CD4-positive, alpha-beta memory T cell (primary cell): ENCODE data around the gene PRAC1. TPM values are rescaled to one million over a fixed set of nuclear protein-coding genes. Genes with fewer than 3 reads are reported as not detected.

Source experiments
- CTCF ChIA-PET: fragments of 350-600 bp; sonication (Branson Sonifier 250); formaldehyde crosslinking; loops from one replicate; lab custom pipeline; 2021; ENCODE audit warnings: inconsistent platforms; ENCODE audit not compliant: partially characterized antibody; lab: Charles Lee
- POLR2A ChIA-PET: fragments of 350-600 bp; sonication (Branson Sonifier 250); formaldehyde crosslinking; loops from one replicate; lab custom pipeline; 2021; ENCODE audit not compliant: partially characterized antibody; lab: Charles Lee
- DNase-seq, 5 donors: peaks; one replicate each; pipeline versions ENCODE4 v3.0.0 to v3.0.0-alpha.2; 2020 to 2022; ENCODE audit warnings: mixed read lengths in 1 of 5
- H3K27ac ChIP-seq: one replicate; pipeline ENCODE4 v1.7.0; 2013; ENCODE audit warnings: low read depth, low read length
- H3K27me3 ChIP-seq: 2 replicates; pipeline ENCODE4 v1.7.0; 2013; ENCODE audit warnings: mild to moderate bottlenecking, low read length, moderate library complexity; ENCODE audit not compliant: insufficient read depth
- H3K36me3 ChIP-seq: 2 replicates; pipeline ENCODE4 v1.7.0; 2013; ENCODE audit warnings: mild to moderate bottlenecking, low read length, moderate library complexity; ENCODE audit not compliant: insufficient read depth
- H3K4me1 ChIP-seq: 2 replicates; pipeline ENCODE4 v1.7.0; 2013; ENCODE audit warnings: mild to moderate bottlenecking, low read length, moderate library complexity; ENCODE audit not compliant: insufficient read depth
- H3K4me3 ChIP-seq, 2 donors: one replicate each; pipeline ENCODE4 v1.7.0; 2013; ENCODE audit warnings: low read length in 2 of 2, mild to moderate bottlenecking in 1 of 2
- H3K9me3 ChIP-seq, 2 donors: one replicate each; pipeline ENCODE4 v1.7.0; 2013; ENCODE audit warnings: low read length in 2 of 2, control low read depth in 1 of 2; ENCODE audit not compliant: control insufficient read depth in 1 of 2
- H3K27ac Mint-ChIP-seq, 7 donors: one replicate each; pipeline ENCODE4 v1.8.0; 2020 to 2021; ENCODE audit warnings: mixed read lengths in 7 of 7, mild to moderate bottlenecking in 6 of 7, inconsistent platforms in 3 of 7, moderate library complexity in 3 of 7
- H3K27me3 Mint-ChIP-seq, 2 donors: one replicate each; pipeline ENCODE4 v1.8.0; 2020 to 2021; ENCODE audit warnings: mixed read lengths in 2 of 2
- H3K36me3 Mint-ChIP-seq, 2 donors: one replicate each; pipeline ENCODE4 v1.8.0; 2020 to 2021; ENCODE audit warnings: mixed read lengths in 2 of 2, inconsistent platforms in 1 of 2, mild to moderate bottlenecking in 1 of 2
- H3K4me1 Mint-ChIP-seq, 4 donors: one replicate each; pipeline ENCODE4 v1.8.0; 2020 to 2021; ENCODE audit warnings: mixed read lengths in 4 of 4, mild to moderate bottlenecking in 1 of 4
- H3K4me3 Mint-ChIP-seq, 8 donors: one replicate each; pipeline ENCODE4 v1.8.0; 2020 to 2021; ENCODE audit warnings: mixed read lengths in 8 of 8, mild to moderate bottlenecking in 7 of 8, moderate library complexity in 6 of 8, inconsistent platforms in 3 of 8
- H3K9me3 Mint-ChIP-seq, 8 donors: one replicate each; pipeline ENCODE4 v1.8.0; 2020 to 2021; ENCODE audit warnings: mixed read lengths in 8 of 8, mild to moderate bottlenecking in 5 of 8, inconsistent platforms in 3 of 8, moderate library complexity in 1 of 8
- intact Hi-C: fragments of 100-400 bp; cut with micrococcal nuclease; formaldehyde crosslinking; loops from one replicate; pipeline ENCODE4 v1.15.1; 2023
- polyA plus RNA-seq, 2 donors: library from polyadenylated mRNA; unstranded; fragments of 300-500 nt; fragmentation: Illumina TruSeq; gene quantifications; one replicate each; pipeline ENCODE4 v1.2.3, GENCODE V29; 2021
- total RNA-seq, 2 experiments: library from RNA; stranded (reverse); gene quantifications; one replicate each; pipeline ENCODE4 v1.2.3, GENCODE V29; 2021

PRAC1 gene
- total and polyA plus RNA-seq, 4 experiments from 2014 or later = not detected

- intact Hi-C loops = no loop called here
- H3K4me3 Mint-ChIP-seq = peak overlapping the region in 7 of 8 donors; percentile 17 to 84 (median 70)
- H3K9me3 Mint-ChIP-seq = peaks cover 0 to 32% (median 0%) of the 10 kb centered on the region in 8 donors
- POLR2A ChIA-PET = no interaction called here
- H3K4me1 ChIP-seq = peaks cover 40% of the 10 kb centered on the region
- no peak overlapping the region for H3K4me3 ChIP-seq
- DNase-seq = no peak
- H3K27ac ChIP-seq = no peak overlapping the region
- no peaks in the 10 kb centered on the region for H3K36me3 Mint-ChIP-seq
- H3K4me1 Mint-ChIP-seq = peaks cover 21 to 81% (median 30%) of the 10 kb centered on the region in 4 donors
- CTCF ChIA-PET = interaction anchor here (0.7 to 3.9 kb wide), 12 partner anchors 12 to 159 kb away, joined by 3 to 33 read pairs (median 4); no protein-coding TSS in a partner anchor
- peaks cover 96% of the 10 kb centered on the region for H3K27me3 ChIP-seq
- H3K36me3 ChIP-seq = no peaks in the 10 kb centered on the region
- peaks cover 76 to 84% of the 10 kb centered on the region in 2 donors for H3K27me3 Mint-ChIP-seq
- no peaks in the 10 kb centered on the region for H3K9me3 ChIP-seq
- H3K27ac Mint-ChIP-seq = peak overlapping the region in 1 of 7 donors; percentile 85
These were observed 3.2 kb upstream of the PRAC1 start for GRCh38 chr17:48725288-48726064.

- H3K27me3 ChIP-seq = peaks cover 96% of the 10 kb centered on the region
- Mint-ChIP-seq H3K27me3 (peaks cover 77 to 82% of the 10 kb centered on the region in 2 donors), H3K36me3 (peaks cover 0 to 1% of the 10 kb centered on the region in 2 donors), H3K9me3 (peaks cover 0 to 35% (median 2%) of the 10 kb centered on the region in 8 donors), H3K4me3 (peak overlapping the region in 7 of 8 donors; percentile 17 to 84 (median 70)), H3K27ac (peak overlapping the region in 1 of 7 donors; percentile 85), H3K4me1 (peaks cover 22 to 81% (median 33%) of the 10 kb centered on the region in 4 donors)
- no peaks in the 10 kb centered on the region for H3K36me3 ChIP-seq
- peaks cover 40% of the 10 kb centered on the region for H3K4me1 ChIP-seq
- ChIA-PET CTCF (interaction anchor here (0.6 to 3.9 kb wide), 14 partner anchors 13 to 175 kb away, joined by 3 to 33 read pairs (median 4); no protein-coding TSS in a partner anchor), POLR2A (interaction anchor here (1.9 kb wide), 1 partner anchor 22 kb away, joined by 8 read pairs; no protein-coding TSS in a partner anchor)
- H3K9me3 ChIP-seq = no peaks in the 10 kb centered on the region
- no peak for DNase-seq
- H3K4me3 ChIP-seq = no peak overlapping the region
- no peak overlapping the region for H3K27ac ChIP-seq
- intact Hi-C loops = no loop called here
These were observed 2.6 kb upstream of the PRAC1 start for GRCh38 chr17:48725004-48725287.

- Histone ChIP-seq H3K9me3 (no peaks in the 10 kb centered on the region), H3K4me3 (no peak overlapping the region), H3K4me1 (peaks cover 40% of the 10 kb centered on the region), H3K27ac (no peak overlapping the region), H3K27me3 (peaks cover 96% of the 10 kb centered on the region), H3K36me3 (no peaks in the 10 kb centered on the region)
- intact Hi-C loops = loop anchor here (1.0 kb wide), 2 partner anchors 155 to 308 kb away; no protein-coding TSS in a partner anchor
- Mint-ChIP-seq H3K27me3 (peaks cover 79 to 83% of the 10 kb centered on the region in 2 donors), H3K4me3 (peak overlapping the region; percentile 59 to 84 (median 78)), H3K4me1 (peaks cover 22 to 81% (median 33%) of the 10 kb centered on the region in 4 donors), H3K36me3 (peaks cover 0 to 1% of the 10 kb centered on the region in 2 donors), H3K9me3 (peaks cover 0 to 34% (median 3%) of the 10 kb centered on the region in 8 donors), H3K27ac (peak overlapping the region in 3 of 7 donors; percentile 82 to 86 (median 85))
- ChIA-PET CTCF (interaction anchor here (0.6 to 3.9 kb wide), 26 partner anchors 8 to 176 kb away, joined by 3 to 33 read pairs (median 4); no protein-coding TSS in a partner anchor), POLR2A (interaction anchor here (0.9 to 1.9 kb wide), 3 partner anchors 9 to 22 kb away, joined by 3 to 8 read pairs (median 6); no protein-coding TSS in a partner anchor)
- DNase-seq = peak; percentile 64 to 79 (median 66)
These were observed 2.1 kb upstream of the PRAC1 start for GRCh38 chr17:48724251-48725003.

- H3K36me3 ChIP-seq = no peaks in the 10 kb centered on the region
- POLR2A ChIA-PET = interaction anchor here (0.9 to 1.9 kb wide), 4 partner anchors 9 to 155 kb away, joined by 3 to 8 read pairs (median 4); no protein-coding TSS in a partner anchor
- CTCF ChIA-PET = interaction anchor here (0.6 to 3.9 kb wide), 24 partner anchors 9 to 163 kb away, joined by 3 to 33 read pairs (median 6); no protein-coding TSS in a partner anchor
- Mint-ChIP-seq H3K4me1 (peaks cover 18 to 83% (median 33%) of the 10 kb centered on the region in 4 donors), H3K27ac (peak overlapping the region in 3 of 7 donors; percentile 29 to 85 (median 82)), H3K36me3 (peaks cover 0 to 2% of the 10 kb centered on the region in 2 donors), H3K27me3 (peaks cover 81 to 84% of the 10 kb centered on the region in 2 donors), H3K4me3 (peak overlapping the region in 7 of 8 donors; percentile 23 to 84 (median 79)), H3K9me3 (peaks cover 0 to 39% (median 3%) of the 10 kb centered on the region in 8 donors)
- intact Hi-C loops = loop anchor here (1.0 kb wide), 2 partner anchors 156 to 309 kb away; no protein-coding TSS in a partner anchor
- no peak overlapping the region for H3K4me3 ChIP-seq
- H3K27me3 ChIP-seq = peaks cover 96% of the 10 kb centered on the region
- H3K9me3 ChIP-seq = no peaks in the 10 kb centered on the region
- no peak overlapping the region for H3K27ac ChIP-seq
- peaks cover 40% of the 10 kb centered on the region for H3K4me1 ChIP-seq
- DNase-seq = no peak
These were observed 1.3 kb upstream of the PRAC1 start for GRCh38 chr17:48723423-48724250.

- H3K9me3 Mint-ChIP-seq = peaks cover 0 to 44% (median 3%) of the 10 kb centered on the region in 8 donors
These were observed 651 bp upstream of the PRAC1 start, which contains the start of gene PRAC2 for GRCh38 chr17:48722915-48723422. TSS of gene PRAC2 (plus strand) at chr17:48723185. CDS start at chr17:48724411, 1,226 bp downstream.

GRCh38 chr17:48721009-48721402 is 1.3 kb downstream of the PRAC1 start:
- ChIA-PET POLR2A (no interaction called here), CTCF (no interaction called here)
- H3K4me3 Mint-ChIP-seq = peak overlapping the region in 1 of 8 donors; percentile 31

More at GRCh38 chr17:48722915-48723422, 651 bp upstream of the PRAC1 start, which contains the start of gene PRAC2:
- Mint-ChIP-seq H3K4me3 (peak within 1 kb of the TSS in 7 of 8 donors; percentile 23 to 84 (median 79)), H3K36me3 (peaks cover 0 to 2% of the 10 kb centered on the region in 2 donors), H3K27ac (peak within 1 kb of the TSS in 2 of 7 donors; percentile 29 to 85), H3K27me3 (peaks cover 82 to 85% of the 10 kb centered on the region in 2 donors), H3K4me1 (peaks cover 20 to 82% (median 36%) of the 10 kb centered on the region in 4 donors)
- H3K4me1 ChIP-seq = peaks cover 38% of the 10 kb centered on the region
- H3K36me3 ChIP-seq = no peaks in the 10 kb centered on the region
- no peak within 1 kb of the TSS for H3K4me3 ChIP-seq
- CTCF ChIA-PET = interaction anchor here (0.6 to 3.9 kb wide), 12 partner anchors 10 to 163 kb away, joined by 3 to 33 read pairs (median 5); no protein-coding TSS in a partner anchor
- DNase-seq = no peak
- intact Hi-C loops = no loop called here
- POLR2A ChIA-PET = interaction anchor here (1.1 to 1.9 kb wide), 3 partner anchors 21 to 156 kb away, joined by 3 to 8 read pairs (median 6); no protein-coding TSS in a partner anchor
- no peaks in the 10 kb centered on the region for H3K9me3 ChIP-seq
- no peak within 1 kb of the TSS for H3K27ac ChIP-seq
- H3K27me3 ChIP-seq = peaks cover 96% of the 10 kb centered on the region

More at GRCh38 chr17:48721009-48721402, 1.3 kb downstream of the PRAC1 start:
- DNase-seq = no peak
- H3K36me3 ChIP-seq = no peaks in the 10 kb centered on the region
- Mint-ChIP-seq H3K9me3 (peaks cover 0 to 40% (median 6%) of the 10 kb centered on the region in 8 donors), H3K27ac (peak overlapping the region in 1 of 7 donors; percentile 73), H3K36me3 (peaks cover 0 to 2% of the 10 kb centered on the region in 2 donors), H3K4me1 (peaks cover 20 to 70% (median 34%) of the 10 kb centered on the region in 4 donors), H3K27me3 (peaks cover 76 to 81% of the 10 kb centered on the region in 2 donors)
- peaks cover 88% of the 10 kb centered on the region for H3K27me3 ChIP-seq
- intact Hi-C loops = no loop called here
- H3K9me3 ChIP-seq = no peaks in the 10 kb centered on the region
- peaks cover 38% of the 10 kb centered on the region for H3K4me1 ChIP-seq
- no peak overlapping the region for H3K4me3 ChIP-seq
- H3K27ac ChIP-seq = no peak overlapping the region
